SK-N-SH treated with all-trans-retinoic acid at 6 μM for 48 hours (cell line): Measurements from ENCODE around the gene CLNK.

Experiments used
- ATAC-seq: fragments of 200-7000 bp; cut with Tn5 transposase; 3 replicates; pipeline ENCODE4 v1.9.1; 2020; ENCODE audit warnings: mild to moderate bottlenecking, moderate library complexity
- ARNTL ChIP-seq: fragments of 450-650 bp; formaldehyde crosslinking; IDR thresholded peaks from 2 replicates; pipeline ENCODE4 v1.5.0; 2020; ENCODE audit warnings: low read depth, mild to moderate bottlenecking, moderate library complexity, borderline replicate concordance
- BACH2 ChIP-seq: fragments of 250-450 bp; sonication (Bioruptor Pico); IDR thresholded peaks from 2 replicates; pipeline ENCODE4 v1.9.0; 2021; ENCODE audit warnings: mild to moderate bottlenecking, borderline replicate concordance
- CSDC2 ChIP-seq: fragments of 250-450 bp; sonication (Bioruptor Pico); IDR thresholded peaks from 2 replicates; pipeline ENCODE4 v1.5.0; 2020; ENCODE audit warnings: mild to moderate bottlenecking, moderate library complexity
- CSRNP3 ChIP-seq: fragments of 250-450 bp; sonication (Bioruptor Pico); IDR thresholded peaks from 2 replicates; pipeline ENCODE4 v1.5.1; 2021; ENCODE audit warnings: mild to moderate bottlenecking, moderate library complexity
- ESRRG ChIP-seq: fragments of 250-450 bp; sonication (Bioruptor Pico); IDR thresholded peaks from 2 replicates; pipeline ENCODE4 v1.6.1; 2021; ENCODE audit warnings: mild to moderate bottlenecking
- GLIS3 ChIP-seq: fragments of 250-450 bp; sonication (Bioruptor Pico); IDR thresholded peaks from 2 replicates; pipeline ENCODE4 v1.5.0; 2020; ENCODE audit warnings: mild to moderate bottlenecking, moderate library complexity
- ISL1 ChIP-seq: fragments of 250-450 bp; sonication (Bioruptor Pico); IDR thresholded peaks from 2 replicates; pipeline ENCODE4 v2.1.2; 2022; ENCODE audit warnings: mild to moderate bottlenecking, moderate library complexity
- OSR1 ChIP-seq: fragments of 250-450 bp; sonication (Bioruptor Pico); IDR thresholded peaks from 2 replicates; pipeline ENCODE4 v1.8.0; 2022; ENCODE audit warnings: moderate library complexity, mild to moderate bottlenecking, inconsistent platforms
- PATZ1 ChIP-seq: fragments of 250-450 bp; sonication (Bioruptor Pico); IDR thresholded peaks from 2 replicates; pipeline ENCODE4 v1.8.0; 2020; ENCODE audit warnings: mild to moderate bottlenecking, moderate library complexity, borderline replicate concordance
- PPARA ChIP-seq: fragments of 250-450 bp; sonication (Bioruptor Pico); IDR thresholded peaks from 2 replicates; pipeline ENCODE4 v1.5.0; 2020; ENCODE audit warnings: mild to moderate bottlenecking, borderline replicate concordance
- RARB ChIP-seq: fragments of 250-450 bp; sonication (Bioruptor Pico); IDR thresholded peaks from 2 replicates; pipeline ENCODE4 v1.8.0; 2021; ENCODE audit warnings: mild to moderate bottlenecking, moderate library complexity
- TCF4 ChIP-seq: fragments of 250-450 bp; sonication (Bioruptor Pico); IDR thresholded peaks from 2 replicates; pipeline ENCODE4 v1.8.0; 2021; ENCODE audit warnings: mild to moderate bottlenecking, moderate library complexity, borderline replicate concordance
- TOX ChIP-seq: fragments of 250-450 bp; sonication (Bioruptor Pico); IDR thresholded peaks from 2 replicates; pipeline ENCODE4 v1.8.0; 2021; ENCODE audit warnings: mild to moderate bottlenecking, moderate library complexity, borderline replicate concordance
- ZC3H10 ChIP-seq: fragments of 250-450 bp; sonication (Bioruptor Pico); IDR thresholded peaks from 2 replicates; pipeline ENCODE4 v1.5.1; 2021; ENCODE audit warnings: mild to moderate bottlenecking, moderate library complexity
- ZFP3 ChIP-seq: fragments of 250-450 bp; sonication (Bioruptor Pico); IDR thresholded peaks from 2 replicates; pipeline ENCODE4 v1.5.0; 2020; ENCODE audit warnings: mild to moderate bottlenecking, moderate library complexity
- ZFP30 ChIP-seq: fragments of 450-650 bp; formaldehyde crosslinking; IDR thresholded peaks from 2 replicates; pipeline ENCODE4 v1.5.0; 2022; ENCODE audit warnings: mild to moderate bottlenecking, moderate library complexity
- ZNF565 ChIP-seq: fragments of 450-650 bp; formaldehyde crosslinking; conservative IDR thresholded peaks from 2 replicates; pipeline ENCODE4 v1.5.0; 2020; ENCODE audit warnings: low read depth, mild to moderate bottlenecking, moderate library complexity
- ZNF70 ChIP-seq: fragments of 450-650 bp; formaldehyde crosslinking; IDR thresholded peaks from 2 replicates; pipeline ENCODE4 v1.5.0; 2020; ENCODE audit warnings: mild to moderate bottlenecking, moderate library complexity
- ZNF8 ChIP-seq: fragments of 450-650 bp; formaldehyde crosslinking; IDR thresholded peaks from 2 replicates; pipeline ENCODE4 v1.5.0; 2020; ENCODE audit warnings: mild to moderate bottlenecking, moderate library complexity
- TF ChIP-seq, protein P1 (sequence below): fragments of 250-450 bp; sonication (Bioruptor Pico); IDR thresholded peaks from 2 replicates; pipeline ENCODE4 v1.8.0; 2021; ENCODE audit warnings: low read depth, mild to moderate bottlenecking, moderate library complexity, borderline replicate concordance
- TF ChIP-seq, protein P2 (sequence below): fragments of 250-450 bp; sonication (Bioruptor Pico); IDR thresholded peaks from 2 replicates; pipeline ENCODE4 v1.5.0; 2020; ENCODE audit warnings: mild to moderate bottlenecking, moderate library complexity

The CLNK gene

DNA sequence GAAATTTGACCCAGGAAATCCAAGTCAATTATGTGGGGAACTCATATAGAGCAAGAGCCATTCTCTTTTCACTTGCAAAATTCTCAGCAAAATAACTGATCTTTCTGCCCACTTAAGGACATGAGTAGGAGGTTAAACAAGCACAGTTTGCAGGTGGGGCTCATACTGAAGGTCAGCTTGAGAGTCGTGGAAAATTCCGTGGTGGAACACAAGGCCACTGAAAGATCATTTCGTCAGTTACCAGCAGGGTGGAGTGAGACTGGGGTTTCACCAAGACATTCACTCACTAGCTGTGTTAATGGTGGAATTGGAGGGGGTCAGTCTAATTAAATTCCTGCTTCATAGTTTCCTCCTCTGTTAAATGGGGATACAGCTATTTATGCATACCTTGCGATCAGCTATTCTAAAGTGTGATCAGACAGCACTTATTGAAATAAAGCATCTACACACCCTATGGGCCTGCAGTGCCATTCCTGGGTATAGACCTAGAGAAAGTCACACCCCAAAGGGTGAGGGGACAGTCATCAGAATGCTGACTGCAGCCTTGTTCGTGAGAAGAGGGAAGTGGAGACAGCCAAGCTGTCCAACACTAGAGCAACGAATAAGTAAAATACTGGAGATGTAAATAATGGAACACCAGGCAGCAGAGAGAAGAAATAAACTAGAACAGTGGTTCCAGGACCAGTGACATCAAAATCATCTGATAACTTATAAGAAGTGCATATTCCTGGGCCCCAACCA, 42.7 kb upstream of the CLNK start:
- TF ChIP-seq, protein P1, sequence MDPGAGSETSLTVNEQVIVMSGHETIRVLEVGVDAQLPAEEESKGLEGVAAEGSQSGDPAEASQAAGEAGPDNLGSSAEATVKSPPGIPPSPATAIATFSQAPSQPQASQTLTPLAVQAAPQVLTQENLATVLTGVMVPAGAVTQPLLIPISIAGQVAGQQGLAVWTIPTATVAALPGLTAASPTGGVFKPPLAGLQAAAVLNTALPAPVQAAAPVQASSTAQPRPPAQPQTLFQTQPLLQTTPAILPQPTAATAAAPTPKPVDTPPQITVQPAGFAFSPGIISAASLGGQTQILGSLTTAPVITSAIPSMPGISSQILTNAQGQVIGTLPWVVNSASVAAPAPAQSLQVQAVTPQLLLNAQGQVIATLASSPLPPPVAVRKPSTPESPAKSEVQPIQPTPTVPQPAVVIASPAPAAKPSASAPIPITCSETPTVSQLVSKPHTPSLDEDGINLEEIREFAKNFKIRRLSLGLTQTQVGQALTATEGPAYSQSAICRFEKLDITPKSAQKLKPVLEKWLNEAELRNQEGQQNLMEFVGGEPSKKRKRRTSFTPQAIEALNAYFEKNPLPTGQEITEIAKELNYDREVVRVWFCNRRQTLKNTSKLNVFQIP (CRISPR knock-in tag) = no peak
- TF ChIP-seq PATZ1 (CRISPR knock-in tag) (no peak), ISL1 (no peak), ZC3H10 (CRISPR knock-in tag) (no peak), ZFP30 (CRISPR knock-in tag) (no peak), ESRRG (CRISPR knock-in tag) (no peak)
- ATAC-seq = no peak

- no peak for ATAC-seq
- TF ChIP-seq ARNTL (CRISPR knock-in tag) (no peak), ZNF8 (CRISPR knock-in tag) (no peak), RARB (CRISPR knock-in tag) (no peak), GLIS3 (no peak), ISL1 (no peak)
These were observed 38.4 kb upstream of the CLNK start for GRCh38 chr4:10722957-10723356.

DNA sequence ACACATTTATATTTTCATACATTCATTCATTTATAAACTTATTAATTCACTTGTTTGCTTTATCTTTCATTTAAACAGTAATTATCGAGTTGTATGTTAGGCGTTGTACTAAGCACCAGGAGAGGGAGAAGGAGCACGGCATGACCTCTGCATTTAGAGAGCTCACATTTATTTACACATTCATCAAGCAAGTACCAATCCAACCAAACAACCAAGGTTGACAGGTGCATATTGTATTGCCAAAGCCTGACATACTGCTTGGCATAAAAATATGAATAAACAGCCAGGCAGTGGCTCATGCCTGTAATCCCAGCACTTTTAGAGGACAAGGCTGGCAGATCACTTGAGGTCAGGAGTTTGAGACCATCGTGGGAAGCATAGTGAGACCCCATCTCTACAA, 37.0 kb upstream of the CLNK start:
- TF ChIP-seq, protein P2, sequence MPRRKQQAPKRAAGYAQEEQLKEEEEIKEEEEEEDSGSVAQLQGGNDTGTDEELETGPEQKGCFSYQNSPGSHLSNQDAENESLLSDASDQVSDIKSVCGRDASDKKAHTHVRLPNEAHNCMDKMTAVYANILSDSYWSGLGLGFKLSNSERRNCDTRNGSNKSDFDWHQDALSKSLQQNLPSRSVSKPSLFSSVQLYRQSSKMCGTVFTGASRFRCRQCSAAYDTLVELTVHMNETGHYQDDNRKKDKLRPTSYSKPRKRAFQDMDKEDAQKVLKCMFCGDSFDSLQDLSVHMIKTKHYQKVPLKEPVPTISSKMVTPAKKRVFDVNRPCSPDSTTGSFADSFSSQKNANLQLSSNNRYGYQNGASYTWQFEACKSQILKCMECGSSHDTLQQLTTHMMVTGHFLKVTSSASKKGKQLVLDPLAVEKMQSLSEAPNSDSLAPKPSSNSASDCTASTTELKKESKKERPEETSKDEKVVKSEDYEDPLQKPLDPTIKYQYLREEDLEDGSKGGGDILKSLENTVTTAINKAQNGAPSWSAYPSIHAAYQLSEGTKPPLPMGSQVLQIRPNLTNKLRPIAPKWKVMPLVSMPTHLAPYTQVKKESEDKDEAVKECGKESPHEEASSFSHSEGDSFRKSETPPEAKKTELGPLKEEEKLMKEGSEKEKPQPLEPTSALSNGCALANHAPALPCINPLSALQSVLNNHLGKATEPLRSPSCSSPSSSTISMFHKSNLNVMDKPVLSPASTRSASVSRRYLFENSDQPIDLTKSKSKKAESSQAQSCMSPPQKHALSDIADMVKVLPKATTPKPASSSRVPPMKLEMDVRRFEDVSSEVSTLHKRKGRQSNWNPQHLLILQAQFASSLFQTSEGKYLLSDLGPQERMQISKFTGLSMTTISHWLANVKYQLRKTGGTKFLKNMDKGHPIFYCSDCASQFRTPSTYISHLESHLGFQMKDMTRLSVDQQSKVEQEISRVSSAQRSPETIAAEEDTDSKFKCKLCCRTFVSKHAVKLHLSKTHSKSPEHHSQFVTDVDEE (CRISPR knock-in tag) = no peak
- TF ChIP-seq OSR1 (CRISPR knock-in tag) = no peak
- TF ChIP-seq GLIS3 = no peak
- no peak for TF ChIP-seq ZNF565 (CRISPR knock-in tag)
- TF ChIP-seq ZNF8 (CRISPR knock-in tag) = no peak
- TF ChIP-seq ARNTL (CRISPR knock-in tag) = no peak
- TF ChIP-seq PATZ1 (CRISPR knock-in tag) = no peak
- TF ChIP-seq TCF4 = no peak
- TF ChIP-seq BACH2 = no peak
- no peak for TF ChIP-seq CSRNP3 (CRISPR knock-in tag)
- TF ChIP-seq PPARA (CRISPR knock-in tag) = no peak
- TF ChIP-seq RARB (CRISPR knock-in tag) = no peak
- TF ChIP-seq ZC3H10 (CRISPR knock-in tag) = no peak
- TF ChIP-seq ZFP30 (CRISPR knock-in tag) = no peak
- TF ChIP-seq ZNF70 (CRISPR knock-in tag) = no peak
- no peak for TF ChIP-seq ZFP3
- TF ChIP-seq TOX (CRISPR knock-in tag) = no peak
- TF ChIP-seq, protein P1 (CRISPR knock-in tag) = no peak
- no peak for TF ChIP-seq CSDC2 (CRISPR knock-in tag)
- TF ChIP-seq, all 23 proteins: peak for 0

More for the DNA sequence above, 37.0 kb upstream of the CLNK start:
- no peak for ATAC-seq
